ENCODE data around the gene UQCRFS1. TPM values are rescaled to one million over a fixed set of nuclear protein-coding genes. Genes with fewer than 3 reads are reported as not detected.

The UQCRFS1 gene
- 10 to 100 TPM; 21.8 to 26.8 (median 23.9) TPM for total RNA-seq
- total RNA-seq (2013) = 23.2 TPM

DNA sequence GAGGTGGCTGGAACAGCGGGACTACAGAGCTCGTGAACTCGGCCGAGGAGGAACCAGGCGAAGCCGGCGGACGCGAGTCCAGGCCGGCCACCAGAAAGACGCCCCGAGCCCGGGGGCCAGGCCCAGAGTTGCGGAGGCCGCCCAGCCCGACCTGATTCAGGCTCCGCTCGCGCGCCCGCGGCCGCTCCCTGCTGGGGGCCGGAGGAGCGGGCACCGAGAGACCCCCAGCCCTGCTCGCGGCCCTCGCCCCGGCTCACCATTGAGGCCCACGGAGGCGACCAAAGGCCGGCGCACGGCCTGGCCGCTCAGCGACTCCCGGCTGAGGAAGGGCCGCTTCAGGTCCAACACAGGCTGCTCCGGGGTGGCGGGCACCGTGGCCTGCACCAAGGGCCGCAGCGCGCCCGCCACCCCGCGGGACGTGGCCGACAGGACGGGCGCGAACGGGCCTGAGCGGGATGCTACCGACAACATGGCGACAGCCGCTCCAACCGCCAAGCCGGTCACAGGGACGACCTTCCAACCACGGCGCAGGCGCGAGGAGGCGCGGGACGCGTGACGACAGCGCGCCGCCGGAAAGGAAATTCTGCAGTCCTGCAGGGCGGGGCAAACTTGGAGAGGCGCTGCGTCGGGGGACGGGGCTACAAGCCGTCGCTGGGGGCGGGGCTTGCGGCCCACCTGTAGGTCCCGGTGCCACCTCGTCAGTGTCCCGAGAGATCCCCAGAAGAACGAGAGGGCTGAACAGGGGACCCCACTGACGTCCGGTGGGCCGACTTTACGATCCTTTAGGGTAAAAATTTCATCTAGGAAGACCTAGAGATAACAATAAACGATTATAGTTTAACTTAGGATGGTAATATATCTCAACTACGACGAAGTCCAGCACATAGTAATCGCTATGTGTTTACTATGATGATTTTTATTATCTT, at the start of gene UQCRFS1:
UQCRFS1 (minus strand) TSS at position 504 of the 926 bp plus-strand sequence; CDS start at position 471, 33 bp downstream.
- Mint-ChIP-seq H3K9me3 (peaks cover 2 to 3% of the 10 kb centered on the region in 2 donors), H3K27me3 (ENCODE audit: low read depth in 2 of 2) (peaks cover 6 to 12% of the 10 kb centered on the region in 2 donors), H3K27ac (peak within 1 kb of the TSS; percentile 88 to 89), H3K4me3 (peak within 1 kb of the TSS; percentile 91), H3K4me1 (peaks cover 48 to 49% of the 10 kb centered on the region in 2 donors), H3K36me3 (peaks cover 7% of the 10 kb centered on the region)
- peaks cover 1% of the 10 kb centered on the region for H3K36me3 ChIP-seq (ENCODE audit: control insufficient read depth, insufficient read depth, low read length)
- under 1% methylated on average over 85 of the region's 95 CpGs for WGBS (ENCODE audit: insufficient coverage)
- no peaks in the 10 kb centered on the region for H3K27me3 ChIP-seq (ENCODE audit: control insufficient read depth, insufficient read depth, low read length)
- H3K9me3 ChIP-seq (ENCODE audit: control insufficient read depth, insufficient read depth, low read length) = no peaks in the 10 kb centered on the region
- H3K27ac ChIP-seq (ENCODE audit: low read length) = peak within 1 kb of the TSS; percentile 71
- TF ChIP-seq, protein P1, sequence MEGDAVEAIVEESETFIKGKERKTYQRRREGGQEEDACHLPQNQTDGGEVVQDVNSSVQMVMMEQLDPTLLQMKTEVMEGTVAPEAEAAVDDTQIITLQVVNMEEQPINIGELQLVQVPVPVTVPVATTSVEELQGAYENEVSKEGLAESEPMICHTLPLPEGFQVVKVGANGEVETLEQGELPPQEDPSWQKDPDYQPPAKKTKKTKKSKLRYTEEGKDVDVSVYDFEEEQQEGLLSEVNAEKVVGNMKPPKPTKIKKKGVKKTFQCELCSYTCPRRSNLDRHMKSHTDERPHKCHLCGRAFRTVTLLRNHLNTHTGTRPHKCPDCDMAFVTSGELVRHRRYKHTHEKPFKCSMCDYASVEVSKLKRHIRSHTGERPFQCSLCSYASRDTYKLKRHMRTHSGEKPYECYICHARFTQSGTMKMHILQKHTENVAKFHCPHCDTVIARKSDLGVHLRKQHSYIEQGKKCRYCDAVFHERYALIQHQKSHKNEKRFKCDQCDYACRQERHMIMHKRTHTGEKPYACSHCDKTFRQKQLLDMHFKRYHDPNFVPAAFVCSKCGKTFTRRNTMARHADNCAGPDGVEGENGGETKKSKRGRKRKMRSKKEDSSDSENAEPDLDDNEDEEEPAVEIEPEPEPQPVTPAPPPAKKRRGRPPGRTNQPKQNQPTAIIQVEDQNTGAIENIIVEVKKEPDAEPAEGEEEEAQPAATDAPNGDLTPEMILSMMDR (IDR thresholded peaks at IDR 0.05) = no peak
- ATAC-seq (peak; percentile 92 to 96 (median 94)), DNase-seq (peak; percentile 92 to 97)
- peak within 1 kb of the TSS; percentile 58 for H3K4me3 ChIP-seq (ENCODE audit: low read length)
- peaks cover 9% of the 10 kb centered on the region for H3K4me1 ChIP-seq (ENCODE audit: control insufficient read depth, insufficient read depth, low read length)
- intact Hi-C loops (cut with micrococcal nuclease) = loop anchor here (2.0 to 10.0 kb wide), 2 partner anchors 50 to 602 kb away; partner anchors contain the start of gene CCNE1

DNA sequence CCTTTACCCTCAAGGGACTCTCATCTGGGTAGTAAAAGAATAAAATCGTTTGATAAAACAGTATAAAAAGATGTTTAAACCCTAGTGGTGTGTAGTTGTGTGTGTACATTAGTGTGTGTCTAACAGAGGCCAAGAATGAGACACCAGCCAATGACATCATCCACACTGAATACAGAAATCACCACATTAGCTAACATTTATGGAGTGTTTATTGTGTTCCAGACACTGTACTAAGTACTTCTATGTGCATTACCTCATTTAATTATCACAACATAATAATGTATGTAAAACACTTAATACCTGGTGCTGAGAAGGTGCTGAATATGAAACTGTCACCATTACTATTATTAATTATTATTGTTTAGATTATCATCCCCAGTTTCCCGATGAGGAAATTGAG, 49.1 kb upstream of the UQCRFS1 start:
- Mint-ChIP-seq H3K4me3 (no peak overlapping the region), H3K36me3 (no peaks in the 10 kb centered on the region), H3K9me3 (no peaks in the 10 kb centered on the region), H3K27ac (peak overlapping the region in 1 of 2 donors; percentile 22), H3K4me1 (peaks cover 18 to 31% of the 10 kb centered on the region in 2 donors), H3K27me3 (ENCODE audit: low read depth in 2 of 2) (peaks cover 0 to 6% of the 10 kb centered on the region in 2 donors)
- ATAC-seq (no peak), DNase-seq (no peak)
- no peaks in the 10 kb centered on the region for H3K27me3 ChIP-seq (ENCODE audit: control insufficient read depth, insufficient read depth, low read length)
- no peaks in the 10 kb centered on the region for H3K36me3 ChIP-seq (ENCODE audit: control insufficient read depth, insufficient read depth, low read length)
- TF ChIP-seq, protein P1 (IDR thresholded peaks at IDR 0.05) = no peak
- H3K4me1 ChIP-seq (ENCODE audit: control insufficient read depth, insufficient read depth, low read length) = peaks cover 15% of the 10 kb centered on the region
- intact Hi-C loops (cut with micrococcal nuclease) = loop anchor here (2.0 kb wide), 1 partner anchor 49 kb away; the partner anchor contains the start of gene UQCRFS1
- H3K9me3 ChIP-seq (ENCODE audit: control insufficient read depth, insufficient read depth, low read length) = no peaks in the 10 kb centered on the region
- WGBS (ENCODE audit: insufficient coverage) = 100% methylated on average over 1 of the region's 2 CpGs
- no peak overlapping the region for H3K27ac ChIP-seq (ENCODE audit: low read length)
- H3K4me3 ChIP-seq (ENCODE audit: low read length) = no peak overlapping the region

DNA sequence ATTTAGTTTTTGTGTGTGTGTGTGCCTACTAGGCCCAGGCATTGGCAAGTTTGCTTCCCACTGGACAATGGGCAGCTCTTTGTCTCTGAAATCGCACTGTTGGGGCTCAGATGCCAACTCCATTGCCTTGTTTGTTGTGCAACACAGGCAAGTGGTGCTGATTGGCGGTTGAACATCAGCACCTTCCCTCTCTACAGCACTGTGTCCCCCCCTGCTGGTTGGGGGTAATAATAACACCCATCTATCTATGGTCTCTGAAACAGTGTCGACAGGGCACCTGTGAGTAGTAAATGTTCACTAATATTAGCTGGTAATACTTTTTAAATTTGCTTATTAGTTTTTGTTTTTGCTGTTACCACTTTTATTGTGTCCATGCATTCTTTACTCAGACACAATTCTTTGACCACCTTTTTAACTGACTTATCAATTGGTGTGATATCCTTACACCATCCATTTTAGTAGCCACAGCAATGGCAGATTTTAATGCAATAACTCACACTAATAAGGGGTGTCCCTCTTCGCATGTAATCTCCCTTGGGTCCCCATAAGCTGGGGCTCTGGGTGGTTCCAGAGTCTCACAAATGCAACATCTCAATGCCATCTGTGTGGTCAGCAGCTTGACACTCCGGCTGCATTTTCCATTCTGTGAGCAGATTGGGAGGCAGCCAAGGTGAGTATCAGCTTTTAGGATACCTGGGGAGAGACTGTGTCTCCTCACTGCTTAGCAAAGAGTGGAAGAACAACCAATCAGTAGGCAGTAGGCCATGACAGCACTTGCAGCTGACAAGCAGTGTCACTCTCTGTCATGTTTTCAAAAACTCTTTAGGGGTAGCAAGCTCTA, 47.7 kb upstream of the UQCRFS1 start:
- no peak overlapping the region for H3K4me3 Mint-ChIP-seq
- no peak overlapping the region for H3K27ac Mint-ChIP-seq
- peaks cover 18 to 31% of the 10 kb centered on the region in 2 donors for H3K4me1 Mint-ChIP-seq
- TF ChIP-seq, protein P1 (IDR thresholded peaks at IDR 0.05) = peak; percentile 14
- Histone ChIP-seq H3K9me3 (ENCODE audit: control insufficient read depth, insufficient read depth, low read length) (no peaks in the 10 kb centered on the region), H3K4me3 (ENCODE audit: low read length) (no peak overlapping the region), H3K36me3 (ENCODE audit: control insufficient read depth, insufficient read depth, low read length) (no peaks in the 10 kb centered on the region), H3K4me1 (ENCODE audit: control insufficient read depth, insufficient read depth, low read length) (peaks cover 15% of the 10 kb centered on the region), H3K27me3 (ENCODE audit: control insufficient read depth, insufficient read depth, low read length) (no peaks in the 10 kb centered on the region), H3K27ac (ENCODE audit: low read length) (no peak overlapping the region)
- intact Hi-C loops (cut with micrococcal nuclease) = no loop called here
- peak in 1 of 3 donors; percentile 44 for ATAC-seq
- H3K36me3 Mint-ChIP-seq = no peaks in the 10 kb centered on the region
- WGBS (ENCODE audit: insufficient coverage) = 88% methylated on average over 4 of the region's 5 CpGs
- H3K9me3 Mint-ChIP-seq = no peaks in the 10 kb centered on the region
- peaks cover 0 to 6% of the 10 kb centered on the region in 2 donors for H3K27me3 Mint-ChIP-seq (ENCODE audit: low read depth in 2 of 2)
- DNase-seq = peak in 1 of 2 donors; percentile 53

Data from natural killer cell (primary cell).